Liver (tissue), 9 donors: Measurements from ENCODE around the gene SLC7A10. TPM values are rescaled to one million over a fixed set of nuclear protein-coding genes. Genes with fewer than 3 reads are reported as not detected.

Source experiments
- DNase-seq: peaks from one replicate; pipeline ENCODE4 v3.0.0-alpha.2; 2017; ENCODE audit warnings: low spot score
- H3K27ac ChIP-seq, 2 donors: one replicate each; pipeline ENCODE4 v1.7.0; 2013; ENCODE audit warnings: inconsistent platforms in 2 of 2, low read length in 2 of 2, control low read depth in 1 of 2, low read depth in 1 of 2, mild to moderate bottlenecking in 1 of 2
- H3K27me3 ChIP-seq, 4 donors: one replicate each; pipeline versions ENCODE4 v1.6.1 to v1.7.0; 2013; ENCODE audit warnings: low read length in 3 of 4, inconsistent platforms in 1 of 4, mild to moderate bottlenecking in 1 of 4, moderate library complexity in 1 of 4; ENCODE audit not compliant: control insufficient read depth in 4 of 4, insufficient read depth in 4 of 4
- H3K36me3 ChIP-seq, 4 donors: one replicate each; pipeline versions ENCODE4 v1.6.1 to v1.7.0; 2013; ENCODE audit warnings: low read length in 3 of 4, mild to moderate bottlenecking in 3 of 4, low read depth in 1 of 4, moderate library complexity in 1 of 4; ENCODE audit not compliant: control insufficient read depth in 4 of 4, insufficient read depth in 3 of 4
- H3K4me1 ChIP-seq, 4 donors: one replicate each; pipeline versions ENCODE4 v1.6.1 to v1.7.0; 2013; ENCODE audit warnings: low read length in 3 of 4, mild to moderate bottlenecking in 3 of 4, moderate library complexity in 1 of 4; ENCODE audit not compliant: control insufficient read depth in 4 of 4, insufficient read depth in 4 of 4
- H3K4me3 ChIP-seq, 3 donors: one replicate each; pipeline versions ENCODE4 v1.6.1 to v1.7.0; 2013; ENCODE audit warnings: low read length in 3 of 3, control low read depth in 1 of 3, low read depth in 1 of 3, mild to moderate bottlenecking in 1 of 3
- H3K9ac ChIP-seq, 2 donors: one replicate each; pipeline ENCODE4 v1.7.0; 2013; ENCODE audit warnings: low read length in 2 of 2, mild to moderate bottlenecking in 2 of 2, moderate library complexity in 2 of 2, control low read depth in 1 of 2, low read depth in 1 of 2
- H3K9me3 ChIP-seq, 4 donors: one replicate each; pipeline versions ENCODE4 v1.6.1 to v1.7.0; 2013; ENCODE audit warnings: low read length in 3 of 4; ENCODE audit not compliant: control insufficient read depth in 4 of 4
- EGR1 ChIP-seq, 2 donors: IDR thresholded peaks; 2 replicates each; pipeline ENCODE4 v1.6.1; 2016 to 2018; ENCODE audit warnings: antibody characterized with exemption in 2 of 2, low read depth in 2 of 2
- FOXA1 ChIP-seq: IDR thresholded peaks from 2 replicates; pipeline ENCODE4 v1.6.1; 2016; ENCODE audit warnings: antibody characterized with exemption
- FOXA2 ChIP-seq: IDR thresholded peaks from 2 replicates; pipeline ENCODE4 v1.6.1; 2016; ENCODE audit warnings: antibody characterized with exemption
- GABPA ChIP-seq, 2 donors: IDR thresholded peaks in 1 of 2; conservative IDR thresholded peaks in 1 of 2; 2 replicates each; pipeline ENCODE4 v1.6.1; 2016; ENCODE audit warnings: antibody characterized with exemption in 2 of 2, mild to moderate bottlenecking in 1 of 2, moderate library complexity in 1 of 2
- HNF4A ChIP-seq, 2 donors: conservative IDR thresholded peaks; 2 replicates each; pipeline ENCODE4 v1.6.1; 2016; ENCODE audit warnings: antibody characterized with exemption in 2 of 2, mild to moderate bottlenecking in 2 of 2
- HNF4G ChIP-seq: IDR thresholded peaks from 2 replicates; pipeline ENCODE4 v1.6.1; 2016; ENCODE audit warnings: antibody characterized with exemption
- JUND ChIP-seq, 2 donors: IDR thresholded peaks; 2 replicates each; pipeline ENCODE4 v1.6.1; 2016; ENCODE audit warnings: antibody characterized with exemption in 2 of 2
- NR2F2 ChIP-seq: IDR thresholded peaks from 2 replicates; pipeline ENCODE4 v1.6.1; 2016; ENCODE audit warnings: antibody characterized with exemption
- RAD21 ChIP-seq, 2 donors: IDR thresholded peaks; 2 replicates each; pipeline ENCODE4 v1.6.1; 2016; ENCODE audit warnings: antibody characterized with exemption in 2 of 2, mild to moderate bottlenecking in 2 of 2
- RXRA ChIP-seq, 2 donors: IDR thresholded peaks; 2 replicates each; pipeline ENCODE4 v1.6.1; 2017 to 2018; ENCODE audit warnings: antibody characterized with exemption in 2 of 2, mild to moderate bottlenecking in 1 of 2
- SP1 ChIP-seq: IDR thresholded peaks from 2 replicates; pipeline ENCODE4 v1.6.1; 2018; ENCODE audit warnings: antibody characterized with exemption, mild to moderate bottlenecking
- TAF1 ChIP-seq: conservative IDR thresholded peaks from 2 replicates; pipeline ENCODE4 v1.6.1; 2016; ENCODE audit warnings: antibody characterized with exemption, mild to moderate bottlenecking
- YY1 ChIP-seq: IDR thresholded peaks from 2 replicates; pipeline ENCODE4 v1.6.1; 2016; ENCODE audit warnings: antibody characterized with exemption, mild to moderate bottlenecking
- WGBS: extraction: QIAGEN DNeasy Blood & Tissue Kit; methylation state at CpG from one replicate; pipeline ENCODE4 v1.1.7; 2013; 5-methylcytosine and 5-hydroxymethylcytosine counted together
- polyA plus RNA-seq, 2 donors: library from polyadenylated mRNA; stranded (reverse) in 1 of 2; unstranded in 1 of 2; fragments of 200-250 nt in 1 of 2; fragments of >200 nt in 1 of 2; fragmentation: Nextera tagmentation in 1 of 2; extraction: Ambion mirVana in 1 of 2; gene quantifications; one replicate each; pipeline versions ENCODE4 v1.2.1 to v1.2.3, GENCODE V29; 2013 to 2015
- total RNA-seq, 2 donors: library from RNA; depleted of rRNA; stranded (reverse); fragments of >200 nt; gene quantifications; one replicate each; pipeline ENCODE4 v1.2.3, GENCODE V29; 2014
- TF ChIP-seq, protein P1 (sequence below): IDR thresholded peaks from 2 replicates; pipeline ENCODE4 v1.6.1; 2016; ENCODE audit warnings: antibody characterized with exemption
- TF ChIP-seq, protein P2 (sequence below): IDR thresholded peaks from 2 replicates; pipeline ENCODE4 v1.6.1; 2016; ENCODE audit warnings: antibody characterized with exemption
- TF ChIP-seq, protein P3 (sequence below): IDR thresholded peaks from 2 replicates; pipeline ENCODE4 v1.6.1; 2016; ENCODE audit warnings: antibody characterized with exemption
- TF ChIP-seq, protein P4 (sequence below): IDR thresholded peaks from 2 replicates; pipeline ENCODE4 v1.6.1; 2016; ENCODE audit warnings: antibody characterized with exemption, mild to moderate bottlenecking
- donor health status: healthy.
- donor health status: healthy.
- donor health status: healthy.
- donor health status: healthy.
- donor health status: healthy.

Gene SLC7A10
- total and polyA plus RNA-seq, 4 donors, result not detected

DNA sequence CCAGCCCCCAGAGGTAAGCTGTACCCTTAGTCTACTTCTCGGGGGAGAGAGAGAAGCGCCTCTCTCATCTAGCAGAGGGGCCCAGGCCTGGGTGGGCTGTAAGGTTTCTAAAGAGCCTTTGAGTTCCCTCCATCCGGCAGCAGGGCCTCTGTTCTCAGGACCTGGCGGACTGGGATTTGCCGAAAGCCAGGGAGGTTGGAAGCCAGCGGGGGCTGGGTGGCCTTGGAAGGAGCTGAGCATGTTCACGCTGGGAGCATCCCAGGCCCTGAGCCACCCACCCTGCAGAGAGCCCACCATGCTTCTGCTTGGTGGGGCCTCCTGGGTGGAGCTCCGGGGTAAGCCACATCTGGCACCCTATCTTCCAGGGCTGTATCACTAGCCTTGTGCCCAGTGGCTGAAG is 7.8 kb downstream of the SLC7A10 start:
- Histone ChIP-seq H3K36me3 (no peaks in the 10 kb centered on the region), H3K9ac (no peak overlapping the region), H3K27me3 (no peaks in the 10 kb centered on the region), H3K27ac (no peak overlapping the region), H3K9me3 (no peaks in the 10 kb centered on the region), H3K4me3 (no peak overlapping the region), H3K4me1 (peaks cover 0 to 5% (median 4%) of the 10 kb centered on the region in 4 donors)
- TF ChIP-seq JUND (IDR thresholded peaks at IDR 0.05) (no peak), RAD21 (IDR thresholded peaks at IDR 0.05) (no peak), TAF1 (no peak), YY1 (no peak), EGR1 (IDR thresholded peaks at IDR 0.05; ENCODE audit: low read depth in 2 of 2) (no peak), FOXA2 (no peak), NR2F2 (no peak), FOXA1 (no peak), GABPA (IDR thresholded peaks at IDR 0.05 in 1 of 2, conservative IDR thresholded peaks at IDR 0.05 in 1 of 2) (no peak), RXRA (IDR thresholded peaks at IDR 0.05) (no peak), HNF4A (conservative IDR thresholded peaks at IDR 0.05) (no peak), HNF4G (no peak), SP1 (no peak)
- TF ChIP-seq, protein P1, sequence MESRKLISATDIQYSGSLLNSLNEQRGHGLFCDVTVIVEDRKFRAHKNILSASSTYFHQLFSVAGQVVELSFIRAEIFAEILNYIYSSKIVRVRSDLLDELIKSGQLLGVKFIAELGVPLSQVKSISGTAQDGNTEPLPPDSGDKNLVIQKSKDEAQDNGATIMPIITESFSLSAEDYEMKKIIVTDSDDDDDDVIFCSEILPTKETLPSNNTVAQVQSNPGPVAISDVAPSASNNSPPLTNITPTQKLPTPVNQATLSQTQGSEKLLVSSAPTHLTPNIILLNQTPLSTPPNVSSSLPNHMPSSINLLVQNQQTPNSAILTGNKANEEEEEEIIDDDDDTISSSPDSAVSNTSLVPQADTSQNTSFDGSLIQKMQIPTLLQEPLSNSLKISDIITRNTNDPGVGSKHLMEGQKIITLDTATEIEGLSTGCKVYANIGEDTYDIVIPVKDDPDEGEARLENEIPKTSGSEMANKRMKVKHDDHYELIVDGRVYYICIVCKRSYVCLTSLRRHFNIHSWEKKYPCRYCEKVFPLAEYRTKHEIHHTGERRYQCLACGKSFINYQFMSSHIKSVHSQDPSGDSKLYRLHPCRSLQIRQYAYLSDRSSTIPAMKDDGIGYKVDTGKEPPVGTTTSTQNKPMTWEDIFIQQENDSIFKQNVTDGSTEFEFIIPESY, result no peak
- TF ChIP-seq, protein P2, sequence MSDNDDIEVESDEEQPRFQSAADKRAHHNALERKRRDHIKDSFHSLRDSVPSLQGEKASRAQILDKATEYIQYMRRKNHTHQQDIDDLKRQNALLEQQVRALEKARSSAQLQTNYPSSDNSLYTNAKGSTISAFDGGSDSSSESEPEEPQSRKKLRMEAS, result no peak
- TF ChIP-seq, protein P3, sequence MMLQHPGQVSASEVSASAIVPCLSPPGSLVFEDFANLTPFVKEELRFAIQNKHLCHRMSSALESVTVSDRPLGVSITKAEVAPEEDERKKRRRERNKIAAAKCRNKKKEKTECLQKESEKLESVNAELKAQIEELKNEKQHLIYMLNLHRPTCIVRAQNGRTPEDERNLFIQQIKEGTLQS, result no peak
- TF ChIP-seq, protein P4, sequence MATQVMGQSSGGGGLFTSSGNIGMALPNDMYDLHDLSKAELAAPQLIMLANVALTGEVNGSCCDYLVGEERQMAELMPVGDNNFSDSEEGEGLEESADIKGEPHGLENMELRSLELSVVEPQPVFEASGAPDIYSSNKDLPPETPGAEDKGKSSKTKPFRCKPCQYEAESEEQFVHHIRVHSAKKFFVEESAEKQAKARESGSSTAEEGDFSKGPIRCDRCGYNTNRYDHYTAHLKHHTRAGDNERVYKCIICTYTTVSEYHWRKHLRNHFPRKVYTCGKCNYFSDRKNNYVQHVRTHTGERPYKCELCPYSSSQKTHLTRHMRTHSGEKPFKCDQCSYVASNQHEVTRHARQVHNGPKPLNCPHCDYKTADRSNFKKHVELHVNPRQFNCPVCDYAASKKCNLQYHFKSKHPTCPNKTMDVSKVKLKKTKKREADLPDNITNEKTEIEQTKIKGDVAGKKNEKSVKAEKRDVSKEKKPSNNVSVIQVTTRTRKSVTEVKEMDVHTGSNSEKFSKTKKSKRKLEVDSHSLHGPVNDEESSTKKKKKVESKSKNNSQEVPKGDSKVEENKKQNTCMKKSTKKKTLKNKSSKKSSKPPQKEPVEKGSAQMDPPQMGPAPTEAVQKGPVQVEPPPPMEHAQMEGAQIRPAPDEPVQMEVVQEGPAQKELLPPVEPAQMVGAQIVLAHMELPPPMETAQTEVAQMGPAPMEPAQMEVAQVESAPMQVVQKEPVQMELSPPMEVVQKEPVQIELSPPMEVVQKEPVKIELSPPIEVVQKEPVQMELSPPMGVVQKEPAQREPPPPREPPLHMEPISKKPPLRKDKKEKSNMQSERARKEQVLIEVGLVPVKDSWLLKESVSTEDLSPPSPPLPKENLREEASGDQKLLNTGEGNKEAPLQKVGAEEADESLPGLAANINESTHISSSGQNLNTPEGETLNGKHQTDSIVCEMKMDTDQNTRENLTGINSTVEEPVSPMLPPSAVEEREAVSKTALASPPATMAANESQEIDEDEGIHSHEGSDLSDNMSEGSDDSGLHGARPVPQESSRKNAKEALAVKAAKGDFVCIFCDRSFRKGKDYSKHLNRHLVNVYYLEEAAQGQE, result no peak
- WGBS, result 92% methylated on average over 8 of the region's 8 CpGs
- no peak for DNase-seq

DNA sequence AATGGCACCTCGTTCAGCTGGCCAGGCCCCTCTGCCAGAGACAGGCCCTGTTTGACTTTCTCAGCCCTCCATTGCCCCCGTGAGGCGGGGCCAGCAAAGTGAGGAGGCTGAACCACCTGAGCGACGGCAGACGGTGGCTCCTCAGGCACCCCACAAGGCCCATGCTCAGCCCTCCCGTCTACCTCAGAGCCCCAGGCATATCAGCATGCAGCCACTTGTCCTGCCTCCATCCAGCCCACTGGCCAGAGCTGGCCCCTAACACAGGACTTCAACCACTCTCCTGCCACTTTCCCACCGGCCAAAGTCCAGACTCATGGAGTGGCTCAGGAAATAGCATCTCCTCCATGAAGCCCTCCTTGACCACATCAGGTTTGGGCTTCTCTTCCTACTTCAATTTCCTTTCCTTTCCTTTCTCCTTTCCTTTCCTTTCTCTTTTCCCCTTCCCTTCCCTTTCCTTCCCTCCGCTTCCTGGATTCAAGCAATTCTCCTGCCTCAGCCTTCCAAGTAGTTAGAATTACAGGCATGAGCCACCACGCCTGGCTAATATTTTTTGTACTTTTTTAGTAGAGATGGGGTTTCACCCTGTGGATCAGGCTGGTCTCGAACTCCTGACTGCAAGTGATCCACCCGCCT is 9.3 kb downstream of the SLC7A10 start:
- H3K27me3 ChIP-seq, result no peaks in the 10 kb centered on the region
- DNase-seq, result no peak
- H3K4me1 ChIP-seq, result peaks cover 2 to 13% (median 8%) of the 10 kb centered on the region in 4 donors
- H3K9ac ChIP-seq, result no peak overlapping the region
- no peak overlapping the region for H3K4me3 ChIP-seq
- H3K27ac ChIP-seq, result no peak overlapping the region
- WGBS, result 80% methylated on average over 12 of the region's 12 CpGs
- H3K36me3 ChIP-seq, result no peaks in the 10 kb centered on the region
- no peaks in the 10 kb centered on the region for H3K9me3 ChIP-seq
- TF ChIP-seq SP1 (no peak), RAD21 (IDR thresholded peaks at IDR 0.05) (no peak), NR2F2 (no peak), HNF4G (no peak), RXRA (IDR thresholded peaks at IDR 0.05) (no peak), JUND (IDR thresholded peaks at IDR 0.05) (no peak), GABPA (IDR thresholded peaks at IDR 0.05 in 1 of 2, conservative IDR thresholded peaks at IDR 0.05 in 1 of 2) (no peak), YY1 (no peak), FOXA1 (no peak), TAF1 (no peak)
- TF ChIP-seq, protein P3, result no peak
- TF ChIP-seq, protein P1, result no peak
